NK-92 treated with Interleukin-12 subunit alpha and Interleukin-12 subunit beta, amount 100 ng/mL, for 24 hours (cell line): ENCODE measurements around the gene NOP14.
"Not testable (repeated sequence)": the region's sequence is repeated elsewhere in the genome, so short reads cannot be mapped to it uniquely, and the experiment has no call there.

Experiments
- DNase-seq: peaks from one replicate; lab custom pipeline; 2025; lab: John Stamatoyannopoulos, UW

NOP14 gene

DNA sequence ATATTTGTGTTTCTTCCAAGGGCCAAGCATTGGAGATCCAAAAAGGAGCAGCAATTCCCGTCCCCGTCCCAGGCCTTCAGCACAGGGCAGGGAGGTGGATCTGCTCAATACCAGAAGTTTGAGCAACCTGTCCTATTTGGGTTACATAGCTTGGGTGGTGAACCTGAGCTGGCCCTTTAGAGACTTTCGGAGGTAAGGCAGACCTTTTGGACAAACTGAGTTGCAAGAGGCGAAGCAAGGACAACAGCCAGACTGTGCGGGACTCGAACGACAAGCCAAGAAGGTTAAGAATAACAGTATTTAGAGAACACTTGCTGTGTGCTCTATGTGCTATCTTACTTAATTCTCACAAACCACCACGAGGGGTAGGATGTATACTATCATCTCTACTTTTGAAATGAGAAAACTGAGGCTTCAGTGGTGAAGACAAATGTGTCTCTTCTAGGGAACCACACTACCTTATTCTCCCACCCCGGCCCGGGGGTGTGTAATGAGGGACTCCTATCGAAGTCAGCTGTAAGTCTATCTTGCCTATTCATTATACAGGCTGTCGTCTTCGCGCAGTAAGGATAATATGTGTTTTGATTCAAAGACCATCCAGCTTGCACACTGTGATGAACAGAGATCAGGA, 1.3 kb downstream of the NOP14 start:
- DNase-seq: no peak

DNA sequence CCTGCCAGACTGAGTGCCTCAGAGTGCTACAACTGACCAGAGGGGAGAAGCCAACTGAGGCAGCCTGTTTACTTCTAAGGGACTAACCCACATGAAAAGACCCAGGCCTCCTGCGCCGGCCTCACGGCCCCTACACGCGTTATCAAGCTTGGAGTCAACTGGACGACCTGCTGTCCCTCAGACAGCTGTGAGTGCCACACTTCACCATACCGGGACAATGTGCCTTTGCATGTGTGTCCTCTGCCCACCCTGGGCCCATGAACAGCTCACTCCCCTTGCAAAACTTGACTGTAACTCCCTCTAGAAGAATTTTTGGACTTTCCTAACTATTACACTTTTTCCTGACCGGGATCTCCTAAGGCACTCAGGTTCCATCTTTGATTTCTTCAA, 1.8 kb downstream of the NOP14 start:
- DNase-seq: no peak

DNA sequence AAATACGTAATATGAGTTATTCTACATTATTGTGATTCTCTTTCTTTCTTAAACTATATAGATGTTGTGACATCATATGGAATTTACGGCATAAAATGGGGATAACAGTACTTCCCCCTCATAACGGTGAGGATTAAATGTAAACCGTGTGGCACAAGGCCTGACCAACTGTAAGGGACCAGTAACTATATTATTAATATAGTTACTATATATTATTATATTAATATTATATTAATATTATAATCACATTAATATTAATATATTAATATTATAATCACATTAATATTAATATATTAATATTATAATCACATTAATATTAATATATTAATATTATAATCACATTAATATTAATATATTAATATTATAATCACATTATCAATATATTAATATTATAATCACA, 2.8 kb downstream of the NOP14 start:
- DNase-seq: not testable (repeated sequence)

DNA sequence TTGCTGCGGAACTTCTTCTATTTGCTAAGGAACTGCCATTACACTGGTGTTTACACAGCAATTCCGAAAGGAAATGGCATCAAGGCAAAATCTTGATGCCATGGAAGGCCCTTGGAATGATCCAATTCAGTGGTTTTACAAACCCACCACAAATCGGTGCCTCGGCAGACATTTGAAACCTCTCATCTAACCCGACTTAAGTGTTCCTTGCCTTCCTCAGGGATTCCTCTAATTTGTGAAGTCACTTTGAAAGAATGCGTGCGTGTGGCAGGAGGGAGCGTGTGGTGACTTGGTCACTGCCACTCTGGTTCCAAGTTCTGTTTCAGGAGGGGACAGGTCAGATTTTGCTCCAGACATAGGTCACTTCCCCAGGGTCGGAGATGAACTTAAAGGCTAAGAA, 4.8 kb downstream of the NOP14 start:
- DNase-seq: no peak

DNA sequence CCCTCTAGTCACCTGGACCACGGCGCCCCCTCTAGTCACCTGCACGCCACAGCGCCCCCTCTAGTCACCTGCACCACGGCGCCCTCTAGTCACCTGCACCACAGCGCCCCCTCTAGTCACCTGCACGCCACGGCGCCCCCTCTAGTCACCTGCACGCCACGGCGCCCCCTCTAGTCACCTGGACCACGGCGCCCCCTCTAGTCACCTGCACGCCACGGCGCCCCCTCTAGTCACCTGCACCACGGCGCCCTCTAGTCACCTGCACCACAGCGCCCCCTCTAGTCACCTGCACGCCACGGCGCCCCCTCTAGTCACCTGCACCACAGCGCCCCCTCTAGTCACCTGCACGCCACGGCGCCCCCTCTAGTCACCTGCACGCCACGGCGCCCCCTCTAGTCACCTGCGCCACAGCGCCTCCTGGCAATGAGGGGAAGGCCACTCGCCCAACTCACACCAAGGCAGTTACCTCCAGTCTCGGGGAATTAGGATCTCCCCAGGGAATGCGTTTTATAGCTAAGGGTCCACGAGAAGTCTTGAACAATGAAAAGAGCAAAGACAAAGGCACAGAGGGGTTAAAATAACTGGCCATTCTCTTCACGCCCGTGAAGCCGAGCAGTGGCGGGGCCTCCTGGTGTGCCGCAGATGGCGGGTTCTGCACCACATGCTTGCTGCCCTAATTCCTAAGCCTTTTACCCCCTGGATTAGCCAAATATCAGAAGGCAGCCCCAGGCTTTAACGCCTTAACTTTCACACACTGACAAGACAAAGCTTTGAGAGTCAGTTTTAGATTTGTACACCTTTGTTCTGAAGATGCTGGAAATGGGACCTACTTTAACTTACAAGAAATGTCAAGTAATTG, 7.8 kb downstream of the NOP14 start:
- DNase-seq: not testable (repeated sequence)

DNA sequence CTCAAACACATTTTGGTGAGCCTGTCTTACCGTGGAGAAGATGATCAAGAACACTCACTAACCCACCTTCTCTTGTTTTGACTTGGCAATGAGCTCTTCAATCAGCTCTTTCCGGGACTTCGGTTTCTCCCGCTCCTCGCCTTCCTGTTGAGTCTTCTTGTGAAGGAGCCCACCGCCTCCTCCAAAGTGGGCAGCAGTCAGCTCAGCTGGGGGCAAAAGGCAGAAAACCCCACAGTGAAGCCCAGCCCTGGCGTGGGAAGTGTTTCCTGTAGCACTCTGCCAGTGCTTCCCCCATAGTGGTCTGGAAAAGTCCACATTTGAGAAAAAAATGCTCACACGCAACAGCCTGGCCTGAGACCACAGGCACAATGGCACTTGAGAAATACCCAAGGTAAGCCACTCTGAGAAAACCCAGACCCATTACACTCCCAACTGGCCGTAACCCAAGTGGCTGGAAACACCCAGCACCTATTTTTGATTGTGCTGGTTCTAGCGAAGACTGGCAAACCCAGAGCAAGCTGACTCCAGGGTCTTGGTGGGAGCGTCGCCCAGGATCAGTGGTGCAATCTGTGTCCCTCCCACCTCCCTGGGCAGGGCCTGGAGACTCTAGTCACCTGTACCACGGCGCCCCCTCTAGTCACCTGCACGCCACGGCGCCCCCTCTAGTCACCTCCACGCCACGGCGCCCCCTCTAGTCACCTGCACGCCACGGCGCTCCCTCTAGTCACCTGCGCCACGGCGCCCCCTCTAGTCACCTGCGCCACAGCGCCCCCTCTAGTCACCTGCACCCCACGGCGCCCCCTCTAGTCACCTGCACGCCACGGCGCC, 8.6 kb downstream of the NOP14 start:
- DNase-seq: no peak

DNA sequence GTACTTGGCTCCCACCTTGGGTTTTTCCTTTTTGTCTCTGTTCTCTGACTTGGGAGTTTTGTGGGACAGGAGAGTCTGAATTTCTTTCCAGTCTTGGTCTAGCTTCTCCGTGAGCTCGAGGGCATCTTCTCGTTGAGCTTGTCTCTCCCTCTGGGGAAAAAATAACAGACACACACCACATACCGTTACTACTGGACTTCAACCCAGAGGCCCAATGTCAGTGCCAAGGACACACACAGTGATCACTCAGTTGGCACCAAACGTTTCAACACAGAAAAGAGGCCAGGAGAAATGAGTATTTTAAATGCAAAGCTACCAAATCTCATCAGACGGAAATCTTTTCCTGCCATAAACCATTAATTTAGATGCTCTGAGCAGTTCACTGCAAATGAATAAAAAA, 9.7 kb downstream of the NOP14 start:
- DNase-seq: no peak

DNA sequence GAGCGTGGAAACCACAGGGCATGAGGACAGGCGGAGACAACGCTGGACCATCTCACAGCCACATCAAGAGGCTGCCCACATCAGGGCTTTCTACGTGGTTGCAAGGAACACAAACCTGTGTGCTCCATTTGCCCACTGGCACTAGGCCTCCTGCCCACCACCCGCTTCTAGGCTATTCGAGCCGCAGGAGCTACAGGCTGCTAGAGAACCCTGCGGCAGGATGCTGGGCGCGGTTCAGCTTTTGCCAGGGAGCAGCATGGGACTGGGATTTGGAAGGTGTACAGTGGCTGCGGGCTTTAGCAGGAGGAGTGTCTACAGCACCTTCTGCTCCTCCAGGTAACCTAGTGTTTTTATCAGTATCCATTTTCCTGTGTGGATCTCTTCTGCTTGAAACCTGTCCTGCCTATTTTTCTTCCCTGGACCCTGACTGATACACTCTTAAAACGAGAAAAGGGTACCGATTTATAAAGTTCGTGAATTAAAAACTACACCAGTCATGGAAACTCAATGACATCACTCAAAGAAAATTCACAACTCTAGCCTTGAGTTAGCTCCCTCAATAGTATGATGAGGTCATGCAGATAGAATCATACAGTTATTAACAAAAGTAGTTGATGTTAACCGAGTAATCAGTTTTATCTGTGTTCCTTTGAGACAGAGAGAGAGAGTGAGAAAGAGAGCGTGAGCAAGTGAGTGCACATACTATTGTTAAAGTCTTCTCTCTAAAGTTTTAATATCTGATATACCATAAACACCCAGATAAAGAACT, 12.8 kb downstream of the NOP14 start:
- no peak for DNase-seq

DNA sequence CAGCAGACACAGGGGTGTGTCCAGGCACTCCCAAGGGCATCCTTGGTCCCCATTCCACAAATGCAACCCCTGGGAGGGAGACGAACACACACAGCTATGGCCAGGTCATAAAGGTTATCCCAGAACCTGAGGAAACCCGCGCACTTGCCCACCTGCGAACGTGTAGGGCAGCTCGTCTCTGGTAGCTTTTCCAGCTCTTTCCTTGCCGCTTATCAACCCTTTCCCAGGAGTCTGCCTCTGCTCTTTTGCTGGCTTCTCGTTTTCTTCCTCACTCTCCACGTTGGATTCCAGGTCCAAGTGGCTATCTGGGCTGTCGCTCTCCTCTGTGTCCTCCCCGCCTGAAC, 13.5 kb downstream of the NOP14 start:
- no peak for DNase-seq

DNA sequence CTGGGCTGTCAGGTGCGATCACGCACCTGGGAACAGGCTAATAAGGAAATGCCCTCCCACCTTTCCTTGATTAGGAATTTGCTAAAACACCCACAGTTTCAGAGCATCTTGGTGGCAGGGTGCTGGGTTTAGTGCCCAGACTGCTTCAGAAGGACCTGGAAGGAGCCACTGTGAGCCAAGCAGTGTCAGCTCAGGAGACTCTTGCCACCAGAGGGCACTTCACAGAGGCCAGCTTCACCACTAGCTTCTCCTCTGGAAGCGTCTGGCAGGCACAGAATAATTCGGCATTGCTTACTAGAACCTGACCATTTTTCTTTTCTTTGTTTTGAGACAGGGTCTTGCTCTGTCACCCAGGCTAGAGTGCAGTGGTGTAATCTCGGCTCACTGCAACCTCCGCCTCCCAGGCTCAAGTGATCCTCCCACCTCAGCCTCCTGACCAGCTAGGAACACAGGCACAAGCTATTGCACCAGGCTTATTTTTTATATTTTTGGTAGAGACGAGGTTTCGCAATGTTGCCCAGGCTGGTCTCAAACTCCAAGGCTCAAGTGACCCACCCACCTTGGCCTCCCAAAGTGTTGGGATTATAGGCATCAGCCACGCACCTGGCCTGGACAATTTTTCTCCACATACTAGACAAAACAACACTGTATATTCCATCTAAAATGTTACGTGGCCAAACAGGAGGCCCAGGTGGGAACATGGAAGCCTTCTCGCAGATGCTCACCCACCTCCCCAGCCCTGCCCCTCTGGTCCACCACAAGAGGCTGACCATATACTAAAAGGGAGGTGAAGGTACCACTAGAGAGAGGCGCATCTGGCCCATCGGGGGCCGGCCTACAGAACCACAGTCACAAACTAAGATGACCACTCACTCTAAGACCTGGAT, 14.1 kb downstream of the NOP14 start:
- DNase-seq: no peak

DNA sequence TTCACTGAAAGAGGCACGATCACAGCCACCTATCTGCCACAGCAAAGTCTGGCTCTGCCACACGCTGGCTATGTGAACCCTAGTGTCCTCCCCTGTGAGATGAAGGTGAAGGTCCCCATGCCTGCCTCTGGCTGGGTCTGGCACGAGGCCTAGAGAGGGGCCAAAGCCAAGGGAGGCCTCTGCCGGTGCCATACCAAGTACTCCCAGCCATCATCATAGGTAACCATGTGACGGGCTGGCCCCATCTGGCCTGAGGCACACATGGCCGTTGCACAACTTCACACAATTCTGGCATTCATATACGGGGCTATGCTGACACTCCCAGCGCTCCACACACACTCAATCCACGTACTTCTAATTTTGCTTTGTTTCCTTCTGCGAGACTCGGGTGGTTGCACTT, 15.3 kb downstream of the NOP14 start:
- DNase-seq: no peak

DNA sequence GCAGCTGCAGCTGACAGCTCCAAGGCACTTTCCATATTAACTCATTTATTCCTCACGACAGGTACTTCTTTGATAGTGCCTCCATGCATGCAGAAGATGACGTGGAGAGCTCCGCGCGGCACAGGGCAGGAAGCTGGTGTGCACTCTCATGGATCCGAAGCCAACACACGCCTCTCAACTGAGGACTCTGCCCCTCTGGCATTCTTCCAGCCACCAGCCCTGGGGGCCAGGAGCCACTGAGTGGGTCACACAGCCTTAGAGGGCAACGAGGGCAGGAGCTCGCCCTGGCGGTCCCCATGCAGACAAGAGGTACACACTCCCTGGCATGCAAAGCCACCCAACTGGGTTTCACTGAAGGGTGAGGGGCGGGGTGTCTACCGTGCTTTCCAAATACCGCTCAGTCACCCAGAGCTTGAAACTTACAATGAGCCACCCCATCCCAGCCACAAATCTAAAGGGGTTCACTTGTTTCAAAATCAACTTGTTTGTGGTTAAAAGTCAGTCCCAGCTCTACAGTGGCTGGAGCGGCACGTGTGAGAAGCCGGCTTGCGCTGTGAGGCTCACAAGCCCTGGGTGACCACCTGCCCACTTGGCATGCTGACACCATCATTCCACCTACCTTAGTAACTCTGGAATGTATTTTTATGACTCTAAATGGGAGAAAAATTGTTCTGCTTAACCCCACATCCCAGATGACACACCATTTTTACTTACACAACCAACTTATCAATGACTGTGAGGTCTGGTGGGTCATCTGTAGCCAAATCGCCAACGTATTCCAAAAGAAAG, 16.2 kb downstream of the NOP14 start:
- DNase-seq: no peak

DNA sequence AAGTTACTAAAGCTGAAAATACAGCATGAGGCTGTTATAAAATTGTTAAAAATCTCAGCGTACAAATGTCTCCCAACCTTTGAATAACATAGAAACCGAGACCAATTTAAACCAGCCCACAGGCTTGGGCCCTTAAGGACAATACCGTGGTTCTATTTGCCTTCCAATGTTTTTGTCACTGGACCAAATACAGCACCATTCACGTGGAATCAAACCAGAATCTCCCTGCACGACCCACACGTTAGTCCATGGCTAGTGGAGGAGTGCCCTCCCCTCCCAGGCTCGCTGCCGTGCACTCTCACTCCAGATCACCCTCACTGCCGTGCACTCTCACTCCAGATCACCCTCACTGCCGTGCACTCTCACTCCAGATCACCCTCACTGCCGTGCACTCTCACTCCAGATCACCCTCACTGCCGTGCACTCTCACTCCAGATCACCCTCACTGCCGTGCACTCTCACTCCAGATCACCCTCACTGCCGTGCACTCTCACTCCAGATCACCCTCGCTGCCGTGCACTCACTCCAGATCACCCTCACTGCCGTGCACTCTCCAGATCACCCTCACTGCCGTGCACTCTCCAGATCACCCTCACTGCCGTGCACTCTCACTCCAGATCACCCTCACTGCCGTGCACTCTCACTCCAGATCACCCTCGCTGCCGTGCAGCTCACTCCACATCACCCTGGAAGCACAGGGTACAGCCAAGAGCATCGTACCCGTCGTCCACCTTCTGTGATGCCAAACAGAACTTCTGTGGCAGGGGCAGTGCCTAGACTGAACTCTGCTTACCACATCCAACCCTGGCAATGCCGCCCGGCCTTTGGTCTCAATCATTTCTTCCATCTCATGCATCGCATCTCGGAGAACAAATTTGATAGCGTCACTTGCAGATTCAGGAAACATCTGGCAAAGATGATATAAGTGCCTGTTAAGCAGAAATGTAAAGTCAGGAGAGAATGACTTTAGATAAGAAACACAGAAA, 17.3 kb downstream of the NOP14 start:
- not testable (repeated sequence) for DNase-seq

DNA sequence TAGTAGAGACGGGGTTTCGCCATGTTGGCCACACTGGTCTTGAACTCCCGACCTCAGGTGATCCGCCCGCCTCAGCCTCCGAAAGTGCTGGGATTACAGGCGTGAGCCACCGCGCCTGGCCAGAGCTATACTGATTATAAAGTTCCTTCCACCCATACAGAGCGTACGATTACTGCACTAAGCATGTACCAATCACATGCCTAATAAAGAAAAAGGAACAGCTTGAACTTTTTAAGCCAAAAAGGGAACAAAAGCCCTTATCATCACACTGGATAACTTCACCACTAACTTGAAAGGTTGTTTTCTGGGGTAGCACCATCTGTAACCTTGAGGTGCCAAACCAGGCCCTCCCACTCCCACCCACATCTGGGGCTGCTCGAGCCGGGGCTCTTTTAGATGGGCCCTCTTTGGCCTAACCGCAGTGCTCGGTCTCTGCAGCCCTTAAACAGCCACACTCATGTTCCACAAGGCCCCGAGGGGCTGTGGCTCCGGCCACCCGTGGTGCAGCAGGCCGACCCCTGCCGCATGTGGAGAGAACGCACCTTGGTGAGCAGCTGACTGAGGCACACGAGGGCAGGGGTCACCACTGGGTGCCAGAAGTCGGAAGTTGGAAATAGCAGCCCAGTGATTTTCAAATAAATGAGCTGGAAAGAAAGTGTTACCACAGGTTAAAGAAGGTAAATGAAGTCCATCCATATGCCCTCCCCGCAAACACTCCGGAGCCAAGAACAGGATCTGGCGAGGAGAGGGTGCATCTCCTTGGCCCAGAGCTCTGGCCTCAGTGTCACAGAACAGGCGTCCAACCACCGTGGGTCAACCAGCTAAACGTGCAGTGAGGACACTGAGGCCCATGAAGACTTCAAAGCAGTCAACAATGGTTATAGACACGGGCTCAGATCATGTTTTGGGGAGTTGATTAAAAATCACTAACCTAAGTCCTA, 18.4 kb downstream of the NOP14 start:
- no peak for DNase-seq

DNA sequence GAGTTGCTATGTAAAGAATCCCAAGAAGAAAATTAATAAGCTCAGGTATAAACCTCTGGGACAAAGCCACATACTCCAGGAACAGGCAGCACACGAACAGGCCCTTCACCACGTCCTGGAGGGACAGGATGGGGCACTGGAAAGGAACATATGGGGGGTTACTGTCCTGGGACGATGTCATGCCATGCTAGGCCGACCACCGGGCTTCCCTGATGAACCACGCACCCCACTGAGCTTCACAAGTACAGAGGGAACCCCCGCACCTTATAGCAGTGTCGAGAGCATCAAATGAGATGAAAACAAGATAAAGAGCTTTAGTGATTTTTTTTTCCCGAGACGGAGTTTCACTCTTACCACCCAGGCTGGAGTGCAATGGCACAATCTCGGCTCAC, 19.1 kb downstream of the NOP14 start:
- DNase-seq: no peak

DNA sequence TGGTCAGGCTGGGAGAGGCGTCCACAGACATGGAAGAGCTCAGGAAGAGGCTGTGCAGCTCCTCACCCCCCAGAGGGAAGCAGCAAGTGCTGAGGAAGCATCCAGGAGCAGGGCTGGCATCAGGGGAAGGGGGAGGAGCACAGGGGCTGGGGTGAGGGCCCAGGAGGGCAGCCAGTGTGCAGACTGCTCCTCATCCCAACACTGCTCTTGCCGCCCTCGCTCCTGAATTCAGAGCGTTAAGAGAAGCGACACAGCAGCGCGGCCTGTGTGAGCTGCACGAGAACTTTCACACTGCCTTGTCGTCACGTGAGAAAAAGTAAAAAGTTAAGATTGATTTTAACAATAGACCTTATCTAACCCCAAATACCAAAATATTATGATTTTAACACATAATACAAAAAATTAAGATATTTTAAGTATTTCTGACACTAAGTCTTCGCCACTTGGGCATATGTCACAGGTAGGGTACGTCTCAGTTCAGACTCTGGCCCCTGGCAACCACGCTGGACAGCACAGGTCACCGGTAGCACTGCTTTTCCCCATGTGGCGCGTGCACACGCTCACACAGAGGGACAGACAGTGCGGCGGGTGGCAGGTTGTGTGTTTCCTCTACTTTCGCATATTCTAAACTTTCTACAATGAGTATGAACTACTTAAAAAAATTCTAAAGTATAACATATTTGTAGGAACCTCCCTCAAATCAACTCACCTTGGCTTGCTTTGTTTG, 19.7 kb downstream of the NOP14 start:
- no peak for DNase-seq
